HepG2 (cell line): ENCODE measurements around the gene KIF27. TPM values are rescaled to one million over a fixed set of nuclear protein-coding genes. Genes with fewer than 3 reads are reported as not detected.

ENCODE experiments used
- CTCF ChIP-seq: sonication (generic); formaldehyde crosslinking; IDR thresholded peaks from 2 replicates; pipeline ENCODE4 v1.5.0; 2020; ENCODE audit warnings: mild to moderate bottlenecking, missing genetic modification reagents, moderate library complexity
- GATAD1 ChIP-seq: IDR thresholded peaks from 2 replicates; pipeline ENCODE4 v1.6.1; 2016; ENCODE audit warnings: missing genetic modification reagents, missing compliant biosample characterization
- HNRNPLL ChIP-seq: fragments of 200-400 bp; formaldehyde crosslinking; IDR thresholded peaks from 2 replicates; pipeline ENCODE4 v1.6.1; 2017; ENCODE audit warnings: mild to moderate bottlenecking, low read depth, low read length; ENCODE audit not compliant: poor library complexity, severe bottlenecking
- KDM2A ChIP-seq: sonication (generic); formaldehyde crosslinking; IDR thresholded peaks from 2 replicates; pipeline ENCODE4 v1.4.0; 2020; ENCODE audit warnings: low read depth, missing genetic modification reagents, borderline replicate concordance
- PHF8 ChIP-seq: sonication (generic); formaldehyde crosslinking; IDR thresholded peaks from 2 replicates; pipeline ENCODE4 v1.5.0; 2020; ENCODE audit warnings: missing genetic modification reagents
- RAD21 ChIP-seq: fragments of 450-650 bp; formaldehyde crosslinking; IDR thresholded peaks from 2 replicates; pipeline ENCODE4 v1.5.0; 2020; ENCODE audit warnings: mild to moderate bottlenecking
- RBFOX2 ChIP-seq: fragments of 200-400 bp; formaldehyde crosslinking; IDR thresholded peaks from 2 replicates; pipeline ENCODE4 v1.6.1; 2017; ENCODE audit warnings: low read depth, mild to moderate bottlenecking, low read length
- THAP11 ChIP-seq: IDR thresholded peaks from 2 replicates; pipeline ENCODE4 v1.6.1; 2016; ENCODE audit warnings: missing biosample characterization, missing genetic modification reagents
- YEATS4 ChIP-seq: sonication (generic); formaldehyde crosslinking; IDR thresholded peaks from 2 replicates; pipeline ENCODE4 v1.4.0; 2020; ENCODE audit warnings: missing genetic modification reagents, borderline replicate concordance
- ZFX ChIP-seq: sonication (generic); formaldehyde crosslinking; IDR thresholded peaks from 2 replicates; pipeline ENCODE4 v1.4.0; 2020; ENCODE audit warnings: mild to moderate bottlenecking, low read depth, missing genetic modification reagents, moderate library complexity
- ZFY ChIP-seq: sonication (generic); formaldehyde crosslinking; IDR thresholded peaks from 2 replicates; pipeline ENCODE4 v1.4.0; 2020; ENCODE audit warnings: missing genetic modification reagents
- ZNF331 ChIP-seq: sonication (generic); formaldehyde crosslinking; IDR thresholded peaks from 2 replicates; pipeline ENCODE4 v1.4.0; 2020; ENCODE audit warnings: missing genetic modification reagents
- ZNF777 ChIP-seq: sonication (generic); formaldehyde crosslinking; IDR thresholded peaks from 2 replicates; pipeline ENCODE4 v1.4.0; 2020; ENCODE audit warnings: missing genetic modification reagents
- ZNF784 ChIP-seq: sonication (generic); formaldehyde crosslinking; IDR thresholded peaks from 2 replicates; pipeline ENCODE4 v1.5.1; 2020; ENCODE audit warnings: missing genetic modification reagents, mild to moderate bottlenecking, borderline replicate concordance
- polyA plus RNA-seq, 8 experiments: library from polyadenylated mRNA; depleted of rRNA in 3 of 8; stranded (reverse) in 7 of 8; unstranded in 1 of 8; fragments of >200 nt; fragmentation: Illumina TruSeq in 4 of 8; extraction: Trizol in 4 of 8; gene quantifications; 2 replicates each; pipeline versions ENCODE4 v1.2.1 to v1.2.3, GENCODE V29; 2011 to 2016; ENCODE audit warnings: low read depth in 4 of 8, missing spikeins in 1 of 8, mixed read lengths in 1 of 8; ENCODE audit not compliant: insufficient read depth in 1 of 8
- total RNA-seq, 5 experiments: library from RNA; depleted of rRNA; stranded (reverse); fragments of >200 nt; fragmentation: Illumina TruSeq; extraction: Trizol; gene quantifications; 2 replicates each; pipeline ENCODE4 v1.2.3, GENCODE V29; 2016; ENCODE audit warnings: low read depth in 1 of 5

Gene KIF27
- total and polyA plus RNA-seq, 2 of the 13 experiments (the other 11 are each of a cell fraction or from before 2014, with no cell fraction given): 0.95 to 4.1 TPM

GRCh38 chr9:83817356-83818278, 103.6 kb downstream of the KIF27 start, which contains the start of gene GKAP1 (continued):
- TF ChIP-seq CTCF (CRISPR knock-in tag): peak; percentile 26; the same call in 1 of the 2 replicates
- 0 out of 2 replicates have a peak, but pooled peaks have one; percentile 13 for TF ChIP-seq ZNF331 (CRISPR knock-in tag)
- TF ChIP-seq HNRNPLL: peak; percentile 30
- TF ChIP-seq RAD21 (CRISPR knock-in tag): 0 out of 2 replicates have a peak, but pooled peaks have one; percentile 19
- 0 out of 2 replicates have a peak, but pooled peaks have one; percentile 37 for TF ChIP-seq ZNF784 (CRISPR knock-in tag)
- TF ChIP-seq ZFX (CRISPR knock-in tag): peak; percentile 80
- 0 out of 2 replicates have a peak, but pooled peaks have one; percentile 27 for TF ChIP-seq YEATS4
- 0 out of 2 replicates have a peak, but pooled peaks have one; percentile 33 for TF ChIP-seq THAP11 (CRISPR knock-in tag)
- TF ChIP-seq PHF8 (CRISPR knock-in tag): 0 out of 2 replicates have a peak, but pooled peaks have one; percentile 35
- TF ChIP-seq GATAD1 (CRISPR knock-in tag): peak; percentile 52; the same call in 1 of the 2 replicates
- peak; percentile 60; the same call in 1 of the 2 replicates for TF ChIP-seq ZNF777
- peak; percentile 63; the same call in 1 of the 2 replicates for TF ChIP-seq RBFOX2
- TF ChIP-seq ZFY (CRISPR knock-in tag): peak; percentile 80
- TF ChIP-seq KDM2A (CRISPR knock-in tag): peak; percentile 48; the same call in 1 of the 2 replicates
- TF ChIP-seq, all 625 proteins: peak for 36; not testable (repeated sequence) for 589
